ENCODE measurements around the gene ELOVL7.

The ELOVL7 gene

GRCh38 chr5:60843936-60844905 is at the start of gene ELOVL7:
Gene ELOVL7 (minus strand): TSS chr5:60844269. CDS start chr5:60787397, 56,872 bp downstream.
- peak; percentile 27 for TF ChIP-seq CTCF (conservative IDR thresholded peaks at IDR 0.05; ENCODE audit: low read depth, low read length)
- DNase-seq (ENCODE audit: low read depth), result peak; percentile 32
- H3K4me3 ChIP-seq (ENCODE audit: low read depth, low read length), result peak within 1 kb of the TSS; percentile 59

- H3K4me3 ChIP-seq (ENCODE audit: low read depth, low read length), result no peak overlapping the region
- no peak for DNase-seq (ENCODE audit: low read depth)
- TF ChIP-seq CTCF (conservative IDR thresholded peaks at IDR 0.05; ENCODE audit: low read depth, low read length), result no peak
Observed at GRCh38 chr5:60893521-60893920, 49.5 kb upstream of the ELOVL7 start.

GRCh38 chr5:60891667-60892066 is 47.6 kb upstream of the ELOVL7 start:
- no peak for DNase-seq (ENCODE audit: low read depth)
- H3K4me3 ChIP-seq (ENCODE audit: low read depth, low read length), result no peak overlapping the region
- TF ChIP-seq CTCF (conservative IDR thresholded peaks at IDR 0.05; ENCODE audit: low read depth, low read length), result no peak

DNA sequence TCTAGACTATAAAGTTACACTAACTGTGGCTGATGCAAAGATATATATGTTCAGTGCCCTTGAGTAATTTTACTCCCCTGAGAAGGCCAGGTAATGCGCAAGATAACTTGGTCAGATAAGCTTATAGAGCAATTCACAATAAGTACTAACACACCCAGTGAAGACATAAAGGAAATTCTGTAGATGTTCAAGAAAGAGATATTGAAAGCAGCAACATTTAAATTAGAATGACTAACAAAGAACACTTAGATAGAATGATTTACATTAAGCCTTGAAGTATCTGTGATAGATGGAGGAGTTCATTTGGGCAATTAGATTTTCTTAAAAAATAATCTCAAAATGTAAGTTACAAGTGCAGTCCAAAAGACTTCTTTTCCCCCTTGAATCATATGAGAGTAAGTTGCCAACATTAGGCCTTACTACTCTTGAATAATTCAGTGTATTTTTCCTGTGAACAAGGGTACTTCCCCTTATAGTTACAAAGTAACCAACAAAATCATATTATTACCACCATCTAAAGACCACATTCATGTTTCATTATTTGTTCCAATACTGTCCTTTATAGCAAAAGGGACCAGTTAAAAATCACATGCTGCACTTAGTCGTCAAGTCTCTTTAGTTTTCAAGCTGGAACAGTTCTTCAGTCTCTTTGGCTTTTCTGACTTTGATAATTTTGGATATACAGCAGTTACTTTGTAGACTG is 44.4 kb upstream of the ELOVL7 start:
- no peak for DNase-seq (ENCODE audit: low read depth)
- TF ChIP-seq CTCF (conservative IDR thresholded peaks at IDR 0.05; ENCODE audit: low read depth, low read length), result no peak

GRCh38 chr5:60887746-60888145 is 43.7 kb upstream of the ELOVL7 start:
- DNase-seq (ENCODE audit: low read depth), result no peak
- H3K4me3 ChIP-seq (ENCODE audit: low read depth, low read length), result no peak overlapping the region
- no peak for TF ChIP-seq CTCF (conservative IDR thresholded peaks at IDR 0.05; ENCODE audit: low read depth, low read length)

More for the DNA sequence above, 44.4 kb upstream of the ELOVL7 start:
- H3K4me3 ChIP-seq (ENCODE audit: low read depth, low read length), result no peak overlapping the region

DNA sequence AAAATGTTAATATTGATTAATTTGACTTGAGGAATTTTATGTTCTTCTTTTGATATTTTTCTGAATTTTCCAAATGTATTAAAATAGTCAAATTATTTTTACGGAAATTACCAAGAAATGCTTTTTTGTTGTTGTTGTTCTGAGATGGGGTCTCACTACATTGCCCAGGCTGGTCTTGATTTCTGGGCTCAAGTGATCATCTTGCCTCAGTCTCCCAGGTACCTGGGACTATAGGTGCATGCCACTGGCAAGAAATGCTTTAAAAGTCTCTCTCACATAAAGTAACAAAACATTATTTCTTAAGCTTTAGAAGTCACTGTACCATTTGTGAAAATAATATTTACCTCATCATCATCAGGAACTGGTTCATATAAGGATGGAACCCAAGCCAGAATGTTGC is 43.0 kb upstream of the ELOVL7 start:
- no peak for DNase-seq (ENCODE audit: low read depth)
- no peak overlapping the region for H3K4me3 ChIP-seq (ENCODE audit: low read depth, low read length)
- TF ChIP-seq CTCF (conservative IDR thresholded peaks at IDR 0.05; ENCODE audit: low read depth, low read length), result no peak
